K562 (cell line): Measurements from ENCODE around the gene CRYBA1. TPM values are rescaled to one million over a fixed set of nuclear protein-coding genes. Genes with fewer than 3 reads are reported as not detected.

Experiments
- ARID2 ChIP-seq: fragments of 450-650 bp; IDR thresholded peaks from 2 replicates; pipeline ENCODE4 v1.6.1; 2017; ENCODE audit warnings: antibody characterized with exemption, mild to moderate bottlenecking
- BRD9 ChIP-seq: fragments of 450-650 bp; IDR thresholded peaks from 2 replicates; pipeline ENCODE4 v1.6.1; 2018; ENCODE audit warnings: low read depth; ENCODE audit not compliant: partially characterized antibody
- EHMT2 ChIP-seq: fragments of 450-650 bp; IDR thresholded peaks from 2 replicates; pipeline ENCODE4 v1.6.1; 2018; ENCODE audit warnings: antibody characterized with exemption
- ETS2 ChIP-seq: IDR thresholded peaks from 2 replicates; pipeline ENCODE4 v1.6.1; 2016; ENCODE audit warnings: borderline replicate concordance, missing genetic modification characterization, mild to moderate bottlenecking, moderate library complexity, missing compliant biosample characterization; ENCODE audit not compliant: poor library complexity, severe bottlenecking
- FOXP1 ChIP-seq: sonication (generic); formaldehyde crosslinking; IDR thresholded peaks from 2 replicates; pipeline ENCODE4 v1.8.0; 2022; ENCODE audit warnings: mild to moderate bottlenecking, missing genetic modification reagents
- HDAC1 ChIP-seq, 2 experiments: fragments of 450-650 bp; IDR thresholded peaks; 2 replicates each; pipeline ENCODE4 v1.6.1; 2016 to 2017; ENCODE audit warnings: inconsistent platforms in 1 of 2, mild to moderate bottlenecking in 1 of 2, moderate library complexity in 1 of 2
- KAT2B ChIP-seq: IDR thresholded peaks from one replicate; pipeline ENCODE4 v1.6.1; 2012; ENCODE audit warnings: low read depth, mild to moderate bottlenecking, control low read depth, inconsistent platforms, low read length, moderate library complexity
- MBD2 ChIP-seq: sonication (generic); IDR thresholded peaks from 2 replicates; pipeline ENCODE4 v1.6.1; 2016; ENCODE audit warnings: low read depth, borderline replicate concordance
- NR2C2 ChIP-seq, 2 experiments: fragments of 200-800 bp in 1 of 2; sonication (Bioruptor generic) in 1 of 2; sonication (generic) in 1 of 2; formaldehyde crosslinking in 1 of 2; IDR thresholded peaks; 2 replicates each; pipeline versions ENCODE4 v1.6.1 to v1.8.0; 2016 to 2022; ENCODE audit warnings: mild to moderate bottlenecking in 1 of 2, missing compliant biosample characterization in 1 of 2, missing genetic modification characterization in 1 of 2, missing genetic modification reagents in 1 of 2
- POLR2G ChIP-seq: fragments of 200-400 bp; formaldehyde crosslinking; IDR thresholded peaks from 2 replicates; pipeline ENCODE4 v1.6.1; 2017; ENCODE audit warnings: low read depth, mild to moderate bottlenecking, antibody characterized with exemption, low read length, moderate library complexity
- RBBP5 ChIP-seq: fragments of 200-600 bp; sonication (generic); IDR thresholded peaks from 2 replicates; pipeline ENCODE4 v1.6.1; 2012; ENCODE audit warnings: borderline replicate concordance, mild to moderate bottlenecking, low read length, control low read depth, inconsistent platforms; ENCODE audit not compliant: insufficient read depth, poor library complexity, severe bottlenecking
- SP1 ChIP-seq: sonication (generic); formaldehyde crosslinking; IDR thresholded peaks from 2 replicates; pipeline ENCODE4 v1.8.1; 2022; ENCODE audit warnings: mild to moderate bottlenecking, missing genetic modification reagents
- TFE3 ChIP-seq: fragments of 450-650 bp; formaldehyde crosslinking; IDR thresholded peaks from 2 replicates; pipeline ENCODE4 v1.4.0; 2020; ENCODE audit warnings: mild to moderate bottlenecking, mixed read lengths
- ZBTB17 ChIP-seq: fragments of 450-650 bp; formaldehyde crosslinking; IDR thresholded peaks from 2 replicates; pipeline ENCODE4 v1.4.0; 2020; ENCODE audit warnings: mild to moderate bottlenecking
- ZBTB7A ChIP-seq: IDR thresholded peaks from 2 replicates; pipeline ENCODE4 v1.6.1; 2011; ENCODE audit warnings: low read depth, mild to moderate bottlenecking, low read length, moderate library complexity, borderline replicate concordance; ENCODE audit not compliant: control insufficient read depth
- ZNF311 ChIP-seq: fragments of 250-450 bp; sonication (Bioruptor Pico); IDR thresholded peaks from 2 replicates; pipeline ENCODE4 v1.4.0; 2020; ENCODE audit warnings: mild to moderate bottlenecking, moderate library complexity
- ZNF324 ChIP-seq: fragments of 250-450 bp; sonication (Bioruptor Pico); IDR thresholded peaks from 2 replicates; pipeline ENCODE4 v1.4.0; 2020; ENCODE audit warnings: mild to moderate bottlenecking
- ZNF41 ChIP-seq: fragments of 250-450 bp; sonication (Bioruptor Pico); conservative IDR thresholded peaks from 2 replicates; pipeline ENCODE4 v1.4.0; 2020; ENCODE audit warnings: mild to moderate bottlenecking
- ZNF583 ChIP-seq: fragments of 250-450 bp; sonication (Bioruptor Pico); IDR thresholded peaks from 2 replicates; pipeline ENCODE4 v1.4.0; 2020
- ZNF766 ChIP-seq: fragments of 200-800 bp; sonication (Bioruptor generic); conservative IDR thresholded peaks from 2 replicates; pipeline ENCODE4 v1.6.1; 2016; ENCODE audit warnings: missing genetic modification characterization, missing compliant biosample characterization
- polyA plus RNA-seq, 8 experiments: library from polyadenylated mRNA; depleted of rRNA in 4 of 8; stranded (reverse) in 5 of 8; unstranded in 3 of 8; fragments of >200 nt; fragmentation: Nextera tagmentation in 2 of 8; fragmentation: Illumina TruSeq in 1 of 8; extraction: Ambion mirVana in 2 of 8; extraction: Trizol in 1 of 8; gene quantifications; 2 replicates each; pipeline versions ENCODE4 v1.2.1 to v1.2.3, GENCODE V29; 2011 to 2014; ENCODE audit warnings: inconsistent platforms in 1 of 8, missing spikeins in 1 of 8
- total RNA-seq, 7 experiments: library from RNA; depleted of rRNA in 6 of 7; stranded (reverse); fragments of >200 nt in 6 of 7; fragmentation: Illumina TruSeq in 2 of 7; extraction: Trizol in 2 of 7; gene quantifications; 2 replicates each; pipeline versions ENCODE4 v1.2.1 to v1.2.3, GENCODE V29; 2011 to 2021; ENCODE audit warnings: low replicate concordance in 1 of 7
- TF ChIP-seq, protein P1 (sequence below): IDR thresholded peaks from 2 replicates; pipeline ENCODE4 v1.6.1; 2014; ENCODE audit warnings: antibody characterized with exemption
- TF ChIP-seq, protein P2 (sequence below): IDR thresholded peaks from 2 replicates; pipeline ENCODE4 v1.6.1; 2011; ENCODE audit not compliant: insufficient read length; ENCODE audit errors: extremely low read depth
- TF ChIP-seq, protein P3 (sequence below): fragments of 450-650 bp; formaldehyde crosslinking; IDR thresholded peaks from 2 replicates; pipeline ENCODE4 v1.4.0; 2022; ENCODE audit warnings: missing genetic modification characterization

CRYBA1 gene
- total and polyA plus RNA-seq, 9 of the 15 experiments (the other 6 are each of a cell fraction or from before 2014, with no cell fraction given) = not detected

DNA sequence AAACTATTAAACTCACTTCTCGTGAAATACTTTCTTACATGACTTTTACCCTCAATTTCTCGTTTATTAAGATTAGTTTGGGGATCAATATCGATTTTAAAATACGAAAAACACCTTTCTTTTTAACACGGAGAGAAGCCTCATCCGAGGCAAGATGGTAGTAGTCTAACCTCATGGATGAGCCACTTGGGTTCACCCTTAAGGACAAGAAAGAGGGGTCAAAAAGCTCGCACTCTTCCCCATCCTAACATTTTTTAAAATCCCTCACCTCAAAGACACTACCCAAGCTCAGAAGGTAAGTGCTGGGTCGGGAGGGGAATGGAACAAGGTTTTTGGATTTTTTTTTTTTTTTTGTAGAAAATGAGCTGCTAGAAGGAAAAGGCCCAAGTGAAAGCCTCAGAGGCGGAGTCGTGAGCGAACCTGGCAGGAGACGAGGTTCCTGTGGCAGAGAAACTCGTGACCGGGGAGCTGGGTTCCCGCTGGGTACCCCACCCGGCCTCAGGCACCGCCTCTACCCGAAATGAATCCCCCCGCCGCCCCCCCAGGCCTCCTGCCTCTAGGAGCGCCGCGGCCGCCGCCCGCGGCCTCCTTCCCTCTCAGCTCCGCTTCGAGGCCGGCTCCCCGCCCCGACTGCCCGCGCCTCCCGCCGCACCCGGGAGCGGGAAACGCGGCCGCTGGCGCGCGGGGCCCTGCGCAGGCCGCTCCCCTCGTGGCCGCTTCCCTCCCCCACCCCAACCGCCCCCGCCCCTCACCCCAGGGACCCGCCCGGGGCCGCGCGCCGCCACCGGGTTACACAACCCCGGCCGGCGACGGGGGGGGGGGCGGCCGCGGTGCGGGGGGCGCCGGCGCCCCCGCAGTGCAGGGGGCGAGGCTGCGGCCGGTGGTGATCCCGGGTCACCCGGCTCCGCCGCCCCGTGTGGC lies 45.7 kb downstream of the CRYBA1 start (continued):
- no peak for TF ChIP-seq NR2C2 (CRISPR knock-in tag; IDR thresholded peaks at IDR 0.05)
- peak; percentile 51; the same call in 1 of the 2 replicates for TF ChIP-seq NR2C2 (tag; IDR thresholded peaks at IDR 0.05)
- TF ChIP-seq, protein P1, sequence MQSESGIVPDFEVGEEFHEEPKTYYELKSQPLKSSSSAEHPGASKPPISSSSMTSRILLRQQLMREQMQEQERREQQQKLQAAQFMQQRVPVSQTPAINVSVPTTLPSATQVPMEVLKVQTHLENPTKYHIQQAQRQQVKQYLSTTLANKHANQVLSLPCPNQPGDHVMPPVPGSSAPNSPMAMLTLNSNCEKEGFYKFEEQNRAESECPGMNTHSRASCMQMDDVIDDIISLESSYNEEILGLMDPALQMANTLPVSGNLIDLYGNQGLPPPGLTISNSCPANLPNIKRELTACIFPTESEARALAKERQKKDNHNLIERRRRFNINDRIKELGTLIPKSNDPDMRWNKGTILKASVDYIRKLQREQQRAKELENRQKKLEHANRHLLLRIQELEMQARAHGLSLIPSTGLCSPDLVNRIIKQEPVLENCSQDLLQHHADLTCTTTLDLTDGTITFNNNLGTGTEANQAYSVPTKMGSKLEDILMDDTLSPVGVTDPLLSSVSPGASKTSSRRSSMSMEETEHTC = no peak
- TF ChIP-seq ZNF41 (CRISPR knock-in tag) = no peak
- TF ChIP-seq ZBTB7A = peak; percentile 87; the same call in 1 of the 2 replicates
- TF ChIP-seq ZNF583 = no peak
- no peak for TF ChIP-seq ETS2 (tag)
- no peak for TF ChIP-seq BRD9
- no peak for TF ChIP-seq HDAC1 (IDR thresholded peaks at IDR 0.05)
- no peak for TF ChIP-seq ZNF311 (CRISPR knock-in tag)
- no peak for TF ChIP-seq EHMT2
- no peak for TF ChIP-seq FOXP1 (CRISPR knock-in tag)
- TF ChIP-seq, protein P2, sequence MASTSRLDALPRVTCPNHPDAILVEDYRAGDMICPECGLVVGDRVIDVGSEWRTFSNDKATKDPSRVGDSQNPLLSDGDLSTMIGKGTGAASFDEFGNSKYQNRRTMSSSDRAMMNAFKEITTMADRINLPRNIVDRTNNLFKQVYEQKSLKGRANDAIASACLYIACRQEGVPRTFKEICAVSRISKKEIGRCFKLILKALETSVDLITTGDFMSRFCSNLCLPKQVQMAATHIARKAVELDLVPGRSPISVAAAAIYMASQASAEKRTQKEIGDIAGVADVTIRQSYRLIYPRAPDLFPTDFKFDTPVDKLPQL = no peak
- TF ChIP-seq KAT2B = no peak
- peak; percentile 79; the same call in 1 of the 2 replicates for TF ChIP-seq POLR2G
- TF ChIP-seq TFE3 (CRISPR knock-in tag) = peak; percentile 22
- TF ChIP-seq ZBTB17 (CRISPR knock-in tag) = no peak
- TF ChIP-seq, protein P3, sequence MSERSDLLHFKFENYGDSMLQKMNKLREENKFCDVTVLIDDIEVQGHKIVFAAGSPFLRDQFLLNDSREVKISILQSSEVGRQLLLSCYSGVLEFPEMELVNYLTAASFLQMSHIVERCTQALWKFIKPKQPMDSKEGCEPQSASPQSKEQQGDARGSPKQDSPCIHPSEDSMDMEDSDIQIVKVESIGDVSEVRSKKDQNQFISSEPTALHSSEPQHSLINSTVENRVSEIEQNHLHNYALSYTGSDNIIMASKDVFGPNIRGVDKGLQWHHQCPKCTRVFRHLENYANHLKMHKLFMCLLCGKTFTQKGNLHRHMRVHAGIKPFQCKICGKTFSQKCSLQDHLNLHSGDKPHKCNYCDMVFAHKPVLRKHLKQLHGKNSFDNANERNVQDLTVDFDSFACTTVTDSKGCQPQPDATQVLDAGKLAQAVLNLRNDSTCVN (CRISPR knock-in tag) = no peak
- no peak for TF ChIP-seq ZNF324 (CRISPR knock-in tag)
- no peak for TF ChIP-seq RBBP5
- TF ChIP-seq MBD2 = no peak
- TF ChIP-seq ARID2 = no peak
- TF ChIP-seq ZNF766 (CRISPR knock-in tag) = no peak
- TF ChIP-seq SP1 (CRISPR knock-in tag) = no peak
